HL-60 (cell line): ENCODE data around the gene UTP14C.
"Not testable (repeated sequence)": the region's sequence is repeated elsewhere in the genome, so short reads cannot be mapped to it uniquely, and the experiment has no call there.

ENCODE experiments used
- DNase-seq, 2 experiments: peaks; one replicate each; pipeline ENCODE4 v3.0.0-alpha.2; 2010 to 2020; ENCODE audit warnings: low read depth in 1 of 2, low spot score in 1 of 2
- H3K27ac ChIP-seq: fragments of 250-450 bp; sonication (Bioruptor Pico); replicated peaks from 2 replicates; pipeline ENCODE4 v1.5.1; 2020; ENCODE audit warnings: mild to moderate bottlenecking, moderate library complexity
- H3K27me3 ChIP-seq: fragments of 250-450 bp; sonication (Bioruptor Pico); 2 replicates; pipeline ENCODE4 v1.5.1; 2021; ENCODE audit warnings: mild to moderate bottlenecking, moderate library complexity; ENCODE audit not compliant: insufficient read depth, poor library complexity, severe bottlenecking
- H3K4me3 ChIP-seq: replicated peaks from 2 replicates; pipeline ENCODE4 v1.5.1; 2011; ENCODE audit warnings: mild to moderate bottlenecking, control low read depth, low read length; ENCODE audit not compliant: insufficient read depth
- GABPA ChIP-seq: IDR thresholded peaks from 2 replicates; pipeline ENCODE4 v1.6.1; 2012; ENCODE audit warnings: low read depth
- POLR2AphosphoS5 ChIP-seq: IDR thresholded peaks from 2 replicates; pipeline ENCODE4 v1.6.1; 2012; ENCODE audit warnings: low read depth
- SPI1 ChIP-seq: IDR thresholded peaks from 2 replicates; pipeline ENCODE4 v1.6.1; 2012; ENCODE audit warnings: low read depth, mild to moderate bottlenecking, borderline replicate concordance
- TF ChIP-seq, protein P1 (sequence below): IDR thresholded peaks from one replicate; pipeline ENCODE4 v1.5.1; 2011; ENCODE audit warnings: low read length, control low read depth, inconsistent platforms; ENCODE audit not compliant: insufficient read depth
- TF ChIP-seq, protein P2 (sequence below): IDR thresholded peaks from 2 replicates; pipeline ENCODE4 v1.6.1; 2012; ENCODE audit warnings: low read depth; ENCODE audit not compliant: insufficient replicate concordance

UTP14C gene

DNA sequence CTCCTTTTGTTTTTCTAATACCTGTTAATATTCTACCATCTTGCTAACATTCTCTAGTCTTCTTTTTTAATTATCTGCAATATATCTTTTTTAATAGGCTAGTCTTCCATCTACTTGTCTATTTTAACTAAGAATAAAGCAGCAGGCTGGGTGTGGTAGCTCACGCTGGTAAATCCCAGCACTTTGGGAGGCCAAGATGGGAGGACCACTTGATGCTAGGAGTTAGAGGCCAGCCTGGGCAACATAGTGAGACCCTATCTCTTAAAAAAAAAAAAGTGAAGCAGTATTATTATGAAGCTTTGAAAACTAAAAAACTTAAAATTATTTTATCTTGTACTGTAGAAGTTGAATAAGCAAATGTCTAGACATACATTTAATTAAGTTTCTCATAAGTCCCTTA lies 3.3 kb downstream of the UTP14C start:
- TF ChIP-seq GABPA (no peak), SPI1 (no peak)
- H3K27me3 ChIP-seq = no peaks in the 10 kb centered on the region
- H3K27ac ChIP-seq = no peak overlapping the region
- H3K4me3 ChIP-seq = no peak overlapping the region
- no peak for DNase-seq

DNA sequence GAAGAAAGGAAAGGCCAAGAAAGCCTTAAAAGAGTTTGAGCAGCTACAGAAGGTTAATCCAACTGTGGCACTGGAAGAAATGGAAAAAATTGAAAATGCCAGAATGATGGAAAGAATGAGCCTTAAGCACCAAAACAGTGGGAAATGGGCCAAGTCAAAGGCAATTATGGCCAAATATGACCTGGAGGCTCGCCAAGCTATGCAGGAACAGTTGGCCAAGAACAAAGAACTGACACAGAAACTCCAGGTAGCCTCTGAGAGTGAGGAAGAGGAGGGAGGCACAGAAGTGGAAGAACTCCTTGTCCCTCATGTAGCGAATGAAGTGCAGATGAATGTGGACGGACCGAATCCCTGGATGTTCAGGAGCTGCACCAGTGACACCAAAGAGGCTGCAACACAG lies 5.1 kb downstream of the UTP14C start:
- H3K27ac ChIP-seq = no peak overlapping the region
- no peaks in the 10 kb centered on the region for H3K27me3 ChIP-seq
- DNase-seq = no peak
- TF ChIP-seq, protein P1, sequence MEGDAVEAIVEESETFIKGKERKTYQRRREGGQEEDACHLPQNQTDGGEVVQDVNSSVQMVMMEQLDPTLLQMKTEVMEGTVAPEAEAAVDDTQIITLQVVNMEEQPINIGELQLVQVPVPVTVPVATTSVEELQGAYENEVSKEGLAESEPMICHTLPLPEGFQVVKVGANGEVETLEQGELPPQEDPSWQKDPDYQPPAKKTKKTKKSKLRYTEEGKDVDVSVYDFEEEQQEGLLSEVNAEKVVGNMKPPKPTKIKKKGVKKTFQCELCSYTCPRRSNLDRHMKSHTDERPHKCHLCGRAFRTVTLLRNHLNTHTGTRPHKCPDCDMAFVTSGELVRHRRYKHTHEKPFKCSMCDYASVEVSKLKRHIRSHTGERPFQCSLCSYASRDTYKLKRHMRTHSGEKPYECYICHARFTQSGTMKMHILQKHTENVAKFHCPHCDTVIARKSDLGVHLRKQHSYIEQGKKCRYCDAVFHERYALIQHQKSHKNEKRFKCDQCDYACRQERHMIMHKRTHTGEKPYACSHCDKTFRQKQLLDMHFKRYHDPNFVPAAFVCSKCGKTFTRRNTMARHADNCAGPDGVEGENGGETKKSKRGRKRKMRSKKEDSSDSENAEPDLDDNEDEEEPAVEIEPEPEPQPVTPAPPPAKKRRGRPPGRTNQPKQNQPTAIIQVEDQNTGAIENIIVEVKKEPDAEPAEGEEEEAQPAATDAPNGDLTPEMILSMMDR = no peak
- TF ChIP-seq POLR2AphosphoS5 = no peak
- TF ChIP-seq, protein P2, sequence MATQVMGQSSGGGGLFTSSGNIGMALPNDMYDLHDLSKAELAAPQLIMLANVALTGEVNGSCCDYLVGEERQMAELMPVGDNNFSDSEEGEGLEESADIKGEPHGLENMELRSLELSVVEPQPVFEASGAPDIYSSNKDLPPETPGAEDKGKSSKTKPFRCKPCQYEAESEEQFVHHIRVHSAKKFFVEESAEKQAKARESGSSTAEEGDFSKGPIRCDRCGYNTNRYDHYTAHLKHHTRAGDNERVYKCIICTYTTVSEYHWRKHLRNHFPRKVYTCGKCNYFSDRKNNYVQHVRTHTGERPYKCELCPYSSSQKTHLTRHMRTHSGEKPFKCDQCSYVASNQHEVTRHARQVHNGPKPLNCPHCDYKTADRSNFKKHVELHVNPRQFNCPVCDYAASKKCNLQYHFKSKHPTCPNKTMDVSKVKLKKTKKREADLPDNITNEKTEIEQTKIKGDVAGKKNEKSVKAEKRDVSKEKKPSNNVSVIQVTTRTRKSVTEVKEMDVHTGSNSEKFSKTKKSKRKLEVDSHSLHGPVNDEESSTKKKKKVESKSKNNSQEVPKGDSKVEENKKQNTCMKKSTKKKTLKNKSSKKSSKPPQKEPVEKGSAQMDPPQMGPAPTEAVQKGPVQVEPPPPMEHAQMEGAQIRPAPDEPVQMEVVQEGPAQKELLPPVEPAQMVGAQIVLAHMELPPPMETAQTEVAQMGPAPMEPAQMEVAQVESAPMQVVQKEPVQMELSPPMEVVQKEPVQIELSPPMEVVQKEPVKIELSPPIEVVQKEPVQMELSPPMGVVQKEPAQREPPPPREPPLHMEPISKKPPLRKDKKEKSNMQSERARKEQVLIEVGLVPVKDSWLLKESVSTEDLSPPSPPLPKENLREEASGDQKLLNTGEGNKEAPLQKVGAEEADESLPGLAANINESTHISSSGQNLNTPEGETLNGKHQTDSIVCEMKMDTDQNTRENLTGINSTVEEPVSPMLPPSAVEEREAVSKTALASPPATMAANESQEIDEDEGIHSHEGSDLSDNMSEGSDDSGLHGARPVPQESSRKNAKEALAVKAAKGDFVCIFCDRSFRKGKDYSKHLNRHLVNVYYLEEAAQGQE = no peak
- TF ChIP-seq SPI1 = no peak
- TF ChIP-seq GABPA = no peak
- no peak overlapping the region for H3K4me3 ChIP-seq

DNA sequence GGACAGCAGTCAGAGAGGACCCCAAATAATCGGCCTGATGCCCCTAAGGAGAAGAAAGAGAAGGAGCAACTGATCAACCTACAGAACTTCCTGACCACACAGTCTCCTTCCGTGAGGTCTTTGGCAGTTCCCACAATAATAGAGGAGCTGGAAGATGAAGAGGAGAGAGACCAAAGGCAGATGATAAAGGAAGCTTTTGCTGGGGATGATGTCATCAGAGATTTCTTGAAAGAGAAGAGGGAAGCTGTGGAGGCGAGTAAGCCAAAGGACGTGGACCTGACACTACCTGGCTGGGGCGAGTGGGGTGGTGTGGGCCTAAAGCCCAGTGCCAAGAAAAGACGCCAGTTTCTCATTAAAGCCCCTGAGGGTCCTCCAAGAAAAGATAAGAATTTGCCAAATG lies 5.9 kb downstream of the UTP14C start:
- not testable (repeated sequence) for H3K27ac ChIP-seq, DNase-seq

DNA sequence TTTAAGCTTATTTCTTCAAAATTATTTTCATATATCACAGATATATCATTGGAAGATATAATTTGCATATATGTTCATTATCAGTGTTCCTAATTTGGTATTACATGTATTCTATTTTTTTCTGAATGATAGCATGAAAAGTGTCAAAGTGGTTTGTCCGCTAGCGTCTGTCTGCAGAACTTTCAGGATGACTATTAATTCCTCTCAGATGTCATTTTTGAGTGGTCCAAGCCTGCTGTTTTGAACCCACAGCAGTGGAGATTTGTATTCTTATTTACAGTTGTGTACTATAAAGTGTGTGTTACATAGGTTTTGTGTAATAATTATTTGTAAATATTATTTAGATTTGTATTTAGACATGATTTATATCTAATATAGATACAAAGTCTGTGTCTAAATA lies 8.5 kb downstream of the UTP14C start:
- no peak for TF ChIP-seq GABPA
- TF ChIP-seq, protein P1 = no peak
- TF ChIP-seq, protein P2 = no peak
- no peak for TF ChIP-seq SPI1
- no peak for DNase-seq
- H3K27ac ChIP-seq = no peak overlapping the region
- no peaks in the 10 kb centered on the region for H3K27me3 ChIP-seq
- no peak overlapping the region for H3K4me3 ChIP-seq

More for the DNA sequence above, 5.9 kb downstream of the UTP14C start:
- not testable (repeated sequence) for H3K4me3 ChIP-seq, H3K27me3 ChIP-seq

DNA sequence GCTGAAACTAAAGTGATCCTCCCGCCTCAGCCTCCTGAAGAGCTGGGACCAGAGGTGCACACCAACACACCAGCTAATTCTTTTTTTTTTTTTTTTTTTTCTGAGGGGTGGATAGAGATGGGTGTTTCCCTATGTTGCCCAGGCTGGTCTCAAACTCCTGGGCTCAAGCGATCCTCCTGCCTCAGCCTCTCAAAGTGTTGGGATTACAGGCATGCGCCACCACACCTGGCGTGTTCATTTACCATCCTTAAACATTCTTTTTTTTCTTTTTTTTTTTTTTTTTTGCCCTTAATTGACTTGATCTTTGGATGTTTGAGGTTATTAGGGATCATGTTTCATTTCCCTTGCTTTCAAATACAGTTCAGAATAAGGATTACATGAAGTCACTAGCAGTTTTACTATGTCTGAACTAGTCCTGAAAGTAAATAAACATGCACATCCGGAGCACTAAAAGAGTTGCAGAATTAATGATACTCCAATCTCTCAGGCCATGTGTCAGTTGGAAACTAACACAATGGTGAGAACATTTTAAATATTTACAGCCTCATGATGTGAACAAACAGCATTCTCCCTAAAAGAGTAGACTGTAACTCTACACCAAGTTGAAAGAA lies 10.2 kb downstream of the UTP14C start:
- no peak overlapping the region for H3K27ac ChIP-seq
- no peak for DNase-seq

More for the DNA sequence above, 10.2 kb downstream of the UTP14C start:
- TF ChIP-seq SPI1 (no peak), GABPA (no peak), POLR2AphosphoS5 (no peak)
- TF ChIP-seq, protein P1 = no peak
- TF ChIP-seq, protein P2 = no peak
- Histone ChIP-seq H3K4me3 (no peak overlapping the region), H3K27me3 (no peaks in the 10 kb centered on the region)
